ENCODE measurements around the gene OR3A1. TPM values are rescaled to one million over a fixed set of nuclear protein-coding genes. Genes with fewer than 3 reads are reported as not detected.
"Not testable (repeated sequence)": the region's sequence is repeated elsewhere in the genome, so short reads cannot be mapped to it uniquely, and the experiment has no call there.

OR3A1 gene
- 1 to 10 TPM in 1 of 2 donors, not detected in 1; 1.4 TPM for total RNA-seq

- TF ChIP-seq, protein P1, sequence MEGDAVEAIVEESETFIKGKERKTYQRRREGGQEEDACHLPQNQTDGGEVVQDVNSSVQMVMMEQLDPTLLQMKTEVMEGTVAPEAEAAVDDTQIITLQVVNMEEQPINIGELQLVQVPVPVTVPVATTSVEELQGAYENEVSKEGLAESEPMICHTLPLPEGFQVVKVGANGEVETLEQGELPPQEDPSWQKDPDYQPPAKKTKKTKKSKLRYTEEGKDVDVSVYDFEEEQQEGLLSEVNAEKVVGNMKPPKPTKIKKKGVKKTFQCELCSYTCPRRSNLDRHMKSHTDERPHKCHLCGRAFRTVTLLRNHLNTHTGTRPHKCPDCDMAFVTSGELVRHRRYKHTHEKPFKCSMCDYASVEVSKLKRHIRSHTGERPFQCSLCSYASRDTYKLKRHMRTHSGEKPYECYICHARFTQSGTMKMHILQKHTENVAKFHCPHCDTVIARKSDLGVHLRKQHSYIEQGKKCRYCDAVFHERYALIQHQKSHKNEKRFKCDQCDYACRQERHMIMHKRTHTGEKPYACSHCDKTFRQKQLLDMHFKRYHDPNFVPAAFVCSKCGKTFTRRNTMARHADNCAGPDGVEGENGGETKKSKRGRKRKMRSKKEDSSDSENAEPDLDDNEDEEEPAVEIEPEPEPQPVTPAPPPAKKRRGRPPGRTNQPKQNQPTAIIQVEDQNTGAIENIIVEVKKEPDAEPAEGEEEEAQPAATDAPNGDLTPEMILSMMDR (IDR thresholded peaks at IDR 0.05), result no peak
- no peak for ATAC-seq (ENCODE audit: insufficient number of reproducible peaks, low FRiP score, low read depth)
- Histone ChIP-seq H3K36me3 (no peaks in the 10 kb centered on the region), H3K27me3 (replicated peaks; ENCODE audit: insufficient read depth) (no peaks in the 10 kb centered on the region), H3K9me3 (peaks cover 3% of the 10 kb centered on the region), H3K4me1 (ENCODE audit: control insufficient read depth in 1 of 2, low read depth in 2 of 2) (no peaks in the 10 kb centered on the region), H3K27ac (no peak within 1 kb of the TSS), H3K4me3 (no peak within 1 kb of the TSS)
- DNase-seq (ENCODE audit: low spot score), result no peak
These were observed at the start of gene OR3A1 for GRCh38 chr17:3298260-3298659. OR3A1 (minus strand) TSS chr17:3298360; CDS start chr17:3292582, 5,778 bp downstream.

GRCh38 chr17:3342782-3343181, 44.6 kb upstream of the OR3A1 start:
- H3K9me3 ChIP-seq; H3K27me3 ChIP-seq (replicated peaks; ENCODE audit: insufficient read depth); ATAC-seq (ENCODE audit: insufficient number of reproducible peaks, low FRiP score, low read depth); H3K4me3 ChIP-seq; H3K4me1 ChIP-seq (ENCODE audit: control insufficient read depth in 1 of 2, low read depth in 2 of 2); H3K27ac ChIP-seq; DNase-seq (ENCODE audit: low spot score); H3K36me3 ChIP-seq: not testable (repeated sequence)

GRCh38 chr17:3335876-3336275, 37.7 kb upstream of the OR3A1 start:
- no peaks in the 10 kb centered on the region for H3K9me3 ChIP-seq
- ATAC-seq (ENCODE audit: insufficient number of reproducible peaks, low FRiP score, low read depth), result no peak

DNA sequence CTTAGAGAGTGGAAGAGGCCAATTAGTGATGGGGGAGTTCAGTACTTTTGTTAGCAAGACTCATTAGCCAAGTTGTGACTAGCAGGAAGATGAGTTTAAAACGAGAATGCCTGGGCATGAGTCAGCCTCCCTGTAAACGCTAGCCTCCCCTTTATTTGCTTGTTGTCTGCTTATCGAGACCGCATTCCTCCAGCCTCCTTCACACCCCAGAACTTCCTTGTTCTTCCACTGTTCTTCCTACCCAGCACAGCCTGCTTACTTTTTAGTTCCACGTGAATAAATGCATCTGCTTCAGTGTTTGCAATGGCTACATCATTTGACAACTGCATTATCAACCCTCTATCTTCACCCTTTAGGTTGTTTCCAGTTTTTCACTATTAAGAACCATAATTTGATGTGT, 20.2 kb upstream of the OR3A1 start:
- DNase-seq (ENCODE audit: low spot score) (no peak), ATAC-seq (ENCODE audit: insufficient number of reproducible peaks, low FRiP score, low read depth) (no peak)

More at GRCh38 chr17:3335876-3336275, 37.7 kb upstream of the OR3A1 start:
- DNase-seq (ENCODE audit: low spot score), result no peak
- no peaks in the 10 kb centered on the region for H3K27me3 ChIP-seq (replicated peaks; ENCODE audit: insufficient read depth)
- TF ChIP-seq, protein P1 (IDR thresholded peaks at IDR 0.05), result no peak
- no peak overlapping the region for H3K4me3 ChIP-seq
- H3K36me3 ChIP-seq, result no peaks in the 10 kb centered on the region
- no peak overlapping the region for H3K27ac ChIP-seq
- no peaks in the 10 kb centered on the region for H3K4me1 ChIP-seq (ENCODE audit: control insufficient read depth in 1 of 2, low read depth in 2 of 2)

GRCh38 chr17:3316836-3317235, 18.7 kb upstream of the OR3A1 start:
- H3K27ac ChIP-seq, result no peak overlapping the region
- TF ChIP-seq, protein P1 (IDR thresholded peaks at IDR 0.05), result no peak
- no peaks in the 10 kb centered on the region for H3K9me3 ChIP-seq
- DNase-seq (ENCODE audit: low spot score) (no peak), ATAC-seq (ENCODE audit: insufficient number of reproducible peaks, low FRiP score, low read depth) (no peak)
- H3K4me1 ChIP-seq (ENCODE audit: control insufficient read depth in 1 of 2, low read depth in 2 of 2), result no peaks in the 10 kb centered on the region
- no peaks in the 10 kb centered on the region for H3K36me3 ChIP-seq
- no peak overlapping the region for H3K4me3 ChIP-seq
- no peaks in the 10 kb centered on the region for H3K27me3 ChIP-seq (replicated peaks; ENCODE audit: insufficient read depth)

More for the DNA sequence above, 20.2 kb upstream of the OR3A1 start:
- Histone ChIP-seq H3K27me3 (replicated peaks; ENCODE audit: insufficient read depth) (no peaks in the 10 kb centered on the region), H3K27ac (no peak overlapping the region), H3K9me3 (no peaks in the 10 kb centered on the region), H3K4me3 (no peak overlapping the region), H3K4me1 (ENCODE audit: control insufficient read depth in 1 of 2, low read depth in 2 of 2) (no peaks in the 10 kb centered on the region), H3K36me3 (no peaks in the 10 kb centered on the region)
- TF ChIP-seq, protein P1 (IDR thresholded peaks at IDR 0.05), result no peak

- TF ChIP-seq, protein P1 (IDR thresholded peaks at IDR 0.05), result no peak
- Histone ChIP-seq H3K9me3 (no peaks in the 10 kb centered on the region), H3K4me1 (ENCODE audit: control insufficient read depth in 1 of 2, low read depth in 2 of 2) (no peaks in the 10 kb centered on the region), H3K27ac (no peak overlapping the region), H3K36me3 (no peaks in the 10 kb centered on the region), H3K4me3 (no peak overlapping the region), H3K27me3 (replicated peaks; ENCODE audit: insufficient read depth) (no peaks in the 10 kb centered on the region)
- ATAC-seq (ENCODE audit: insufficient number of reproducible peaks, low FRiP score, low read depth) (no peak), DNase-seq (ENCODE audit: low spot score) (no peak)
These were observed 10.4 kb upstream of the OR3A1 start for GRCh38 chr17:3308603-3309002.

Data from thoracic aorta (tissue), 2 donors.